GM12878 (cell line): Measurements from ENCODE around the gene VANGL1. TPM values are rescaled to one million over a fixed set of nuclear protein-coding genes. Genes with fewer than 3 reads are reported as not detected.

Experiments
- ATAC-seq: fragments of 200-7000 bp; cut with Tn5 transposase; 3 replicates; pipeline ENCODE4 v1.9.1; 2020; ENCODE audit warnings: mild to moderate bottlenecking, moderate library complexity
- BruUV-seq: library from RNA; stranded (reverse); fragments of 400-500 nt; replicated peaks from 2 replicates; lab custom pipeline; 2021; lab: Mats Ljungman, UMichigan
- CTCF ChIA-PET: fragments of 300-600 bp; sonication (Branson Sonifier 250); formaldehyde crosslinking; extraction: SDS; loops from one replicate; lab custom pipeline; 2021; ENCODE audit warnings: inconsistent platforms; lab: Yijun Ruan, JAX
- POLR2A ChIA-PET: fragments of 350-600 bp; formaldehyde crosslinking; extraction: SDS; loops from one replicate; lab custom pipeline; 2021; ENCODE audit warnings: inconsistent platforms; lab: Charles Lee
- RAD21 ChIA-PET: fragments of 300-600 bp; sonication (Branson Sonifier 250); formaldehyde crosslinking; loops from one replicate; lab custom pipeline; 2023; ENCODE audit warnings: antibody characterized with exemption; ENCODE audit not compliant: unreplicated experiment; lab: Charles Lee
- SMC1A ChIA-PET: fragments of 300-600 bp; sonication (Branson Sonifier 250); formaldehyde crosslinking; loops from one replicate; lab custom pipeline; 2023; ENCODE audit not compliant: unreplicated experiment, uncharacterized antibody; lab: Charles Lee
- DNase-seq: peaks from one replicate; pipeline ENCODE4 v3.0.0-alpha.2; 2011; ENCODE audit warnings: low read depth, low spot score
- FAIRE-seq: peaks from 3 replicates; lab custom pipeline; 2011; peaks lifted over from hg19 to GRCh38; lab: Jason Lieb, UNC
- H2AFZ ChIP-seq: 2 replicates; pipeline ENCODE4 v1.6.0; 2011; ENCODE audit warnings: low read depth, low read length, control low read depth; ENCODE audit not compliant: control insufficient read depth
- H3K27ac ChIP-seq: 2 replicates; pipeline ENCODE4 v1.5.1; 2011; ENCODE audit warnings: control low read depth; ENCODE audit not compliant: control insufficient read depth, insufficient read depth
- H3K27me3 ChIP-seq, 2 experiments: replicated peaks in 1 of 2; 2 replicates each; pipeline versions ENCODE4 v1.6.0 to v1.6.1; 2011; ENCODE audit warnings: low read length in 1 of 2; ENCODE audit not compliant: control insufficient read depth in 2 of 2, insufficient read depth in 2 of 2
- H3K36me3 ChIP-seq, 2 experiments: 2 replicates each; pipeline ENCODE4 v1.5.1; 2011; ENCODE audit warnings: low read length in 1 of 2; ENCODE audit not compliant: control insufficient read depth in 2 of 2, insufficient read depth in 2 of 2
- H3K4me1 ChIP-seq: 2 replicates; pipeline ENCODE4 v1.6.1; 2011; ENCODE audit warnings: mild to moderate bottlenecking, low read length, moderate library complexity, mixed read lengths; ENCODE audit not compliant: control insufficient read depth, insufficient read depth
- H3K4me2 ChIP-seq: 2 replicates; pipeline ENCODE4 v1.6.0; 2011; ENCODE audit warnings: control low read depth; ENCODE audit not compliant: control insufficient read depth, insufficient read depth
- H3K4me3 ChIP-seq: fragments of 200-600 bp; sonication (generic); 2 replicates; pipeline ENCODE4 v1.5.1; 2016
- H3K79me2 ChIP-seq: 2 replicates; pipeline ENCODE4 v1.6.0; 2011; ENCODE audit warnings: low read length; ENCODE audit not compliant: control insufficient read depth, insufficient read depth
- H3K9ac ChIP-seq: 2 replicates; pipeline ENCODE4 v1.8.0; 2011; ENCODE audit warnings: low read length, control low read depth, mixed read lengths; ENCODE audit not compliant: control insufficient read depth, insufficient read depth
- H3K9me3 ChIP-seq: replicated peaks from 3 replicates; pipeline ENCODE4 v1.5.1; 2011; ENCODE audit warnings: mild to moderate bottlenecking, low read length; ENCODE audit not compliant: control insufficient read depth, insufficient read depth
- H4K20me1 ChIP-seq: 2 replicates; pipeline ENCODE4 v1.6.0; 2011; ENCODE audit not compliant: control insufficient read depth, insufficient read depth
- CBX5 ChIP-seq: sonication (generic); IDR thresholded peaks from 2 replicates; pipeline ENCODE4 v1.6.1; 2016; ENCODE audit warnings: low read depth, moderate library complexity, mild to moderate bottlenecking, inconsistent platforms
- CHD4 ChIP-seq: fragments of 200-600 bp; sonication (generic); IDR thresholded peaks from 2 replicates; pipeline ENCODE4 v1.6.1; 2016; ENCODE audit warnings: mild to moderate bottlenecking
- ESRRA ChIP-seq: IDR thresholded peaks from 2 replicates; pipeline ENCODE4 v1.6.1; 2012; ENCODE audit warnings: mild to moderate bottlenecking, low read length, improper control_type of control experiment
- IRF5 ChIP-seq: fragments of 450-650 bp; IDR thresholded peaks from 2 replicates; pipeline ENCODE4 v1.6.1; 2017; ENCODE audit warnings: borderline replicate concordance
- KAT2A ChIP-seq: conservative IDR thresholded peaks from 2 replicates; pipeline ENCODE4 v1.6.1; 2011; ENCODE audit warnings: low read depth, low read length; ENCODE audit not compliant: control insufficient read depth
- RFX5 ChIP-seq: IDR thresholded peaks from 2 replicates; pipeline ENCODE4 v1.6.1; 2011; ENCODE audit warnings: low read depth, low read length, improper control_type of control experiment
- SUZ12 ChIP-seq: fragments of 200-600 bp; sonication (generic); IDR thresholded peaks from one replicate; pipeline ENCODE4 v1.6.1; 2018; ENCODE audit warnings: antibody characterized with exemption, mild to moderate bottlenecking; ENCODE audit not compliant: unreplicated experiment
- ZBTB4 ChIP-seq: fragments of 450-650 bp; formaldehyde crosslinking; IDR thresholded peaks from 2 replicates; pipeline ENCODE4 v1.4.0; 2022; ENCODE audit warnings: mild to moderate bottlenecking, moderate library complexity
- WGBS: methylation state at CpG from one replicate; pipeline ENCODE4 v1.1.6; 2016; ENCODE audit warnings: low lambda C conversion rate; ENCODE audit not compliant: insufficient replicate concordance, insufficient coverage; ENCODE audit errors: missing lambda C conversion rate; 5-methylcytosine and 5-hydroxymethylcytosine counted together
- in situ Hi-C: fragments of 300-500 bp; cut with MboI; formaldehyde crosslinking; loops from 9 replicates; pipeline ENCODE4 v1.14.3; 2018; ENCODE audit warnings: mixed read lengths
- intact Hi-C: fragments of 100-400 bp; cut with micrococcal nuclease; formaldehyde crosslinking; loops from one replicate; pipeline ENCODE4 v1.14.2; 2022; ENCODE audit not compliant: unreplicated experiment
- polyA plus RNA-seq, 11 experiments: library from polyadenylated mRNA; depleted of rRNA in 4 of 11; unstranded in 6 of 11; stranded (reverse) in 5 of 11; fragments of >200 nt; fragmentation: Nextera tagmentation in 4 of 11; fragmentation: Illumina TruSeq in 1 of 11; extraction: Ambion mirVana in 4 of 11; extraction: Trizol in 1 of 11; gene quantifications; 1 replicate in 1 of 11; 2 replicates in 10 of 11; pipeline versions ENCODE4 v1.2.1 to v1.2.3, GENCODE V29; 2011 to 2016; ENCODE audit warnings: inconsistent platforms in 2 of 11, missing spikeins in 2 of 11, low read depth in 1 of 11
- total RNA-seq, 4 experiments: library from RNA; depleted of rRNA in 3 of 4; stranded (reverse); fragments of >200 nt in 3 of 4; fragmentation: Illumina TruSeq in 1 of 4; extraction: Trizol in 1 of 4; gene quantifications; 2 replicates each; pipeline versions ENCODE4 v1.2.1 to v1.2.3, GENCODE V29; 2013 to 2021

Gene VANGL1
- total and polyA plus RNA-seq, 10 of the 15 experiments (the other 5 are each of a cell fraction or from before 2014, with no cell fraction given): 0.71 to 12.9 (median 6.3) TPM

- BruUV-seq: no TSS peak
Measured at GRCh38 chr1:115680730-115681111, 39.0 kb downstream of the VANGL1 start.

More at GRCh38 chr1:115680730-115681111, 39.0 kb downstream of the VANGL1 start:
- H3K27ac ChIP-seq: no peak overlapping the region
- no peaks in the 10 kb centered on the region for H3K79me2 ChIP-seq
- DNase-seq: no peak
- TF ChIP-seq ESRRA: no peak
- TF ChIP-seq SUZ12: no peak
- TF ChIP-seq ZBTB4: no peak
- no peak for TF ChIP-seq IRF5
- TF ChIP-seq CHD4: no peak
- no peak for TF ChIP-seq KAT2A
- no peak for TF ChIP-seq CBX5
- TF ChIP-seq RFX5: no peak
- no peaks in the 10 kb centered on the region for H3K27me3 ChIP-seq
- ChIA-PET POLR2A (no interaction called here), CTCF (no interaction called here), SMC1A (no interaction called here), RAD21 (no interaction called here)
- peaks cover 3 to 13% of the 10 kb centered on the region in 2 experiments; a peak in 3 of 4 replicates for H3K36me3 ChIP-seq
- no peaks in the 10 kb centered on the region for H4K20me1 ChIP-seq
- ATAC-seq: no peak
- no peak overlapping the region for H3K4me3 ChIP-seq
- H3K4me2 ChIP-seq: no peak overlapping the region
- no peak overlapping the region for H3K9ac ChIP-seq
- no peak for FAIRE-seq
- 100% methylated on average over 5 of the region's 5 CpGs for WGBS
- peaks cover 16% of the 10 kb centered on the region for H3K4me1 ChIP-seq
- in situ Hi-C loops: no loop called here
- intact Hi-C loops: no loop called here
- no peak overlapping the region for H2AFZ ChIP-seq
- no peaks in the 10 kb centered on the region for H3K9me3 ChIP-seq
